ENCODE results near the gene KLHL29. TPM values are rescaled to one million over a fixed set of nuclear protein-coding genes. Genes with fewer than 3 reads are reported as not detected.

Gene KLHL29
- total RNA-seq, 4 donors from 2014 or later: 10.1 to 27.3 (median 15.7) TPM

- intact Hi-C loops (cut with DNase I; ENCODE audit: low total_unique reads): no loop called here
- H3K4me3 ChIP-seq (ENCODE audit: low read depth, poor library complexity, severe bottlenecking): no peak overlapping the region
- 89 to 94% methylated on average over 20 of the region's 20 CpGs for WGBS, 2 donors
- TF ChIP-seq POLR2A (IDR thresholded peaks at IDR 0.05) (no peak), CTCF (IDR thresholded peaks at IDR 0.05) (no peak)
- peak in 1 of 2 donors; percentile 64 for DNase-seq (ENCODE audit: low spot score in 2 of 2)
Observed at GRCh38 chr2:23456881-23457760, 72.1 kb downstream of the KLHL29 start.

GRCh38 chr2:23457990-23458682, 73.2 kb downstream of the KLHL29 start:
- 78 to 85% methylated on average over 13 of the region's 13 CpGs for WGBS, 2 donors
- intact Hi-C loops (cut with DNase I; ENCODE audit: low total_unique reads): no loop called here
- H3K4me3 ChIP-seq (ENCODE audit: low read depth, poor library complexity, severe bottlenecking): no peak overlapping the region
- TF ChIP-seq POLR2A (IDR thresholded peaks at IDR 0.05) (no peak), CTCF (IDR thresholded peaks at IDR 0.05) (no peak)
- no peak for DNase-seq (ENCODE audit: low spot score in 2 of 2)

- H3K4me3 ChIP-seq (ENCODE audit: low read depth, poor library complexity, severe bottlenecking): no peak overlapping the region
- no peak for TF ChIP-seq CTCF (IDR thresholded peaks at IDR 0.05)
- no peak for TF ChIP-seq POLR2A (IDR thresholded peaks at IDR 0.05)
- WGBS, 2 donors: 90 to 91% methylated on average over 2 of the region's 2 CpGs
- intact Hi-C loops (cut with DNase I; ENCODE audit: low total_unique reads): no loop called here
- DNase-seq (ENCODE audit: low spot score in 2 of 2): no peak
Observed at GRCh38 chr2:23459032-23459431, 74.1 kb downstream of the KLHL29 start.

- no peak for TF ChIP-seq POLR2A (IDR thresholded peaks at IDR 0.05)
- no peak for TF ChIP-seq CTCF (IDR thresholded peaks at IDR 0.05)
- WGBS, 2 donors: 79 to 82% methylated on average over 1 of the region's 1 CpG
- DNase-seq (ENCODE audit: low spot score in 2 of 2): no peak
- intact Hi-C loops (cut with DNase I; ENCODE audit: low total_unique reads): no loop called here
- no peak overlapping the region for H3K4me3 ChIP-seq (ENCODE audit: low read depth, poor library complexity, severe bottlenecking)
Observed at GRCh38 chr2:23460228-23460627, 75.2 kb downstream of the KLHL29 start.

- H3K4me3 ChIP-seq (ENCODE audit: low read depth, poor library complexity, severe bottlenecking): no peak overlapping the region
- intact Hi-C loops (cut with DNase I; ENCODE audit: low total_unique reads): no loop called here
- TF ChIP-seq POLR2A (IDR thresholded peaks at IDR 0.05) (no peak), CTCF (IDR thresholded peaks at IDR 0.05) (no peak)
- 76 to 80% methylated on average over 5 of the region's 5 CpGs for WGBS, 2 donors
- peak in 1 of 2 donors; percentile 12 for DNase-seq (ENCODE audit: low spot score in 2 of 2)
Observed at GRCh38 chr2:23460993-23461392, 76.0 kb downstream of the KLHL29 start.
